NCI-H69 (cell line): ENCODE results near the gene SPDYE18.
"Not testable (repeated sequence)": the region's sequence is repeated elsewhere in the genome, so short reads cannot be mapped to it uniquely, and the experiment has no call there.

Source experiments
- DNase-seq: peaks from one replicate; lab custom pipeline; 2025; lab: John Stamatoyannopoulos, UW

SPDYE18 gene

GRCh38 chr7:77005461-77006057, 56.8 kb downstream of the SPDYE18 start:
- not testable (repeated sequence) for DNase-seq

GRCh38 chr7:77004151-77004550, 58.2 kb downstream of the SPDYE18 start:
- DNase-seq = not testable (repeated sequence)

- DNase-seq = not testable (repeated sequence)
Measured at GRCh38 chr7:77003241-77003640, 59.1 kb downstream of the SPDYE18 start.

- not testable (repeated sequence) for DNase-seq
Measured at GRCh38 chr7:77002678-77003233, 59.6 kb downstream of the SPDYE18 start.

- DNase-seq = not testable (repeated sequence)
Measured at GRCh38 chr7:77002104-77002503, 60.3 kb downstream of the SPDYE18 start.
